Hematopoietic multipotent progenitor cell treated with erythropoietin and hydrocortisone succinate and interleukin-3 and kit ligand, for 15 days (in vitro differentiated cells): ENCODE measurements around the gene CPNE1.

Experiments
- DNase-seq: peaks from one replicate; pipeline ENCODE4 v3.0.0-alpha.2; 2015; ENCODE audit warnings: low spot score

The CPNE1 gene

DNA sequence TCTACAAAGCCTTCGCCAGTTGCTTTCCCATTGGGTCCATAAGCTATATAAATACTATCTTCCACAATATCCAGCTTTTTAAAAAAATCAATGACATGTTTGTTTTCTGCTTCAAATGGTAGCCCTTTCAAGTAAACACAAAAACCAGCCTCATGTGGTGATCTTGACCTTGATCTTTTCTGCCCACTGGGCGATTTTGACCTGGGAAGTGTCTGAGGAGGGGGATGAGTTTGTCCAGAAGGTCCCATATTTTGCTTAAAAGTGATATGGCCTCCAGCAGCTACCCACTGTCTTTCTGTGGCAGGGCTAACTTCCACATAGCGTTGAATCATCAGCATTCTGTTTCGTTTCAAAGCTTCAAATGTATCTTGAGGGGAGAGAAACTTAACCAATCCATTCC lies 10.8 kb downstream of the CPNE1 start:
- no peak for DNase-seq

DNA sequence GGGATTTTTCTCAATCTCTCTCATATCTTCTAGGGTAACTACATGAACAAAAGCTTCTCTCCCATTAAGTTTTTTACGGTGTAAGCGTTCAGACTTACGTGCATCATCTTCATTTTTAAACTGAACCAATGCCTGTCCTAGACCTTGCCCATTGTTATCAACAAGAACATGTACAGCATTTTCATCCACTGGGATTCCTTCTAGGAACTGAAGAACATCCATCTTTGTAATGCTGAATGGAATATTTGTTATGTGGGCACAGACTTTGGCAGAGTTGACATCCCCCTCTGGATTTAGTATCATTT lies 11.3 kb downstream of the CPNE1 start:
- no peak for DNase-seq

- DNase-seq, result no peak
Observed at GRCh38 chr20:35652641-35653429, 11.9 kb downstream of the CPNE1 start.

DNA sequence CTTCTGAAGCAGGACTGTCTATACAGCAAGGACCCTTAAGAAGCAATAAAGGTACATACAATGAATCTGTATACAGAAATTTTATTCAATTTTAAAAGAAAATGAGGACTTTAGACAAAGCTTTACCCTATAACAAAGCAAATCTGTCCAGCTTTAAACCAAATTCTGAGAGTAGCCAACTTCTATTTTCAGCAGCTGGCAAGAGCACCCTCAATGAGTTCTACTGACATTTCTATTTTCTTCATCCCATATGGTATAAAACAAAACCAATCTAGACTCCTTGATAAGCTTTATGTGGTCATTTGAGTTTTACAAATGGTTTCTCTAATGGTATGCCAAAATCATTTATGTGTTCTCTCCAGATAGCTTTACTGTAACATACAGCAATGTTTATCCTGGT lies 12.7 kb downstream of the CPNE1 start:
- no peak for DNase-seq

- no peak for DNase-seq
Observed at GRCh38 chr20:35650632-35651031, 14.1 kb downstream of the CPNE1 start.

- DNase-seq, result no peak
Observed at GRCh38 chr20:35648836-35649235, 15.9 kb downstream of the CPNE1 start.

GRCh38 chr20:35644806-35645205 lies 19.9 kb downstream of the CPNE1 start:
- no peak for DNase-seq

DNA sequence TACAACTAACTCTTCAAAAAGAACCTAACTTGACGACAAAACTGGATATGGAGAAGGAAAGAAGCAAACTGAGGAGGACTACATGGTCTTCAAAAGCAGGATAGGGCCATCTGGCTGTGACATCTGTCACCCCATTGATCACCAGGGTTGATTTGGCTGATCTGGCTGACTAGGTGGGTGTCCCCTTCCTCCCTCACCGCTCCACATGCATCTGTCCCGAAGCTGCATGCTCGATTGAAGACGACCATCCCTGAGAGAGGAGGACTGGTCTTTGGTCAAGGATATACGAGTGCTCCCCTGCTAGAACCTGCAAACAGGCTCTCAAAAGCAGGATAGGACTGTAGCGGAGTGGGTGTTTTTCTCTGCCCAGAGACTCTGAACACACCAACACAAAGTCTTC lies 21.7 kb downstream of the CPNE1 start:
- no peak for DNase-seq

DNA sequence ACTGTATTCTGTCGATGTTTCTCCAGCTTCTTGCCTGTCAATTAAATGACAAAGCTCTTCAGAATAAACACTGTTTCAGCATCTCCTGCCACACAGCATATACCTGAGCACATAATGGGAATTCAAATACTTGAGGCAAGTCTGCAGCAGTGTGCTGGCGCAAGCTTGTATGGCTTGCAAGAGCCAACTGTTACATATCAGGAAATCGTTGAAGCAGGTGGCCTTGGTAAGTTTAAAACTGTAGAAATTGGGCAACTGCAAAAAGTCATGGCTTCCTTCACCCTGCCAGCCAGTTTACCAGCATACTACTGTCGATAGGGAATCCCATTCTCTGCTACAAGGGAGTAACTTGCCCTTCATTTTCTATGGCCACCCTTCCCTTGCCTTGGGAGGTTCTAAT lies 23.0 kb downstream of the CPNE1 start:
- no peak for DNase-seq

GRCh38 chr20:35640724-35641123 lies 24.0 kb downstream of the CPNE1 start:
- no peak for DNase-seq

- DNase-seq, result no peak
Observed at GRCh38 chr20:35638751-35639150, 25.9 kb downstream of the CPNE1 start.

DNA sequence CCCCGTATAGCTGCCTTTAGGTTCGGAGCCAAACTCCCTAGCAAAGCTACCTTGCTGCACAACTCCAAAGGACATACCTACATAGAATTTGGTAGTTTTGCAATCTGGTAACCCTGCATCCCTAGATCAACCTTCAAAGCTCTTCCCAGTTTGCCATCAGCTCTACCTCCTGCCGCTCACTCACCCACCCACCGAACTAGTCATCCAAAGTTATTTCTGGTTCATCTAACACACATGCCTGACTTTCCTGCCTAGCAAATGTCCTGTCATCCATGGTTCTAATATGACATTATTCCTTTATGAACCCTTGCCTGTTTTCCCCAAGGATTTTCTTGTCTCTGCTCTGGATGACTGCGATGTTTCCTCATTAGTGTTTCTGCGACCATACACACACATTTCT lies 27.4 kb downstream of the CPNE1 start:
- DNase-seq, result no peak

GRCh38 chr20:35636095-35636494 lies 28.6 kb downstream of the CPNE1 start:
- DNase-seq, result no peak

GRCh38 chr20:35635652-35636051 lies 29.0 kb downstream of the CPNE1 start:
- DNase-seq, result no peak

DNA sequence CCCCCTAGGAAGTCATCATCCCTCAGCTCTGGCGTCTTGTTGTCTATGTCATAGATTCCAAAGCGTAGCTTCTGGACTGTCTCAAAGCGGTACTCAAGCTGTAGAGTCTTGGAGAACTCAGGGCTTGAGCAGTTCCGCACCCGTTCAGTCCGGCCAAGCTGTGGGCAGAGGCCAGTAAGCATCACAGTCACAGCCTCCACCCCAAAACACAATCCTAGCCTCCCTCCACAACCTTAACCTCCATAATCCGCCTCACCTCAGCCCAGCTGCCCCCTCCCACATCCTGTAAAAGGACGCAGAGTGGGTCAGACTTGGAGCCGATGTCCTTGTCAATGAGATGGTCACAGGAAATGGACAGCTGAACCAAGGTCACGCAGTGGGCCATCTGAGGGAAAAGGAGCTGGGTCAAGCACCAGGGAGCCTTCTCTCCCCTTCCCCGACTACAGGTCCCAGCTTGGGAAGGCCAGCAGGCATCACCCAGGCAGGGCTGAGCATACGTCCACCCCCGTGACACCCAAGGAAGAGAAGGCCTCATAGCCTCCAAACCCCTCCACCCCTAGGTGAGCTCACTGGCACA lies 32.1 kb downstream of the CPNE1 start:
- no peak for DNase-seq

DNA sequence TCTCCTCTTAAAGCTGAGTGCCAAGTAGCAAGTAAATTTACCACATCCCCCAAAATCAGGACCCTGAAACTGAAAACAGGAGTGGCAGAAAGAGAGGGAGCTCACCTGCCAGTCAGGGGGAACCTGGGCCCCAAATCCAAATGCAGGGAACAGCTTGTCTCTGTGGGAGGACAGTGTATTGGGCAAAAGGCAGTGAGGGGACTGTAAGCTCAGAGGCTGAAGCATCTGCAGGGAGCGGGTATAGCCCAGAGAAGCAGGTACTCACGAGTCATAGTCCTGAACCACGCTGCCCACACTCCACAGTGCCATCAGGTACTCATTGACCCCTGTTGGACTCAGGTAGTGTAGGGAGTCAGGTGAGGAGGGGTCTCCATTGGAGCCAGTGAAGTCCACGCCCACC lies 34.1 kb downstream of the CPNE1 start:
- DNase-seq, result no peak

DNA sequence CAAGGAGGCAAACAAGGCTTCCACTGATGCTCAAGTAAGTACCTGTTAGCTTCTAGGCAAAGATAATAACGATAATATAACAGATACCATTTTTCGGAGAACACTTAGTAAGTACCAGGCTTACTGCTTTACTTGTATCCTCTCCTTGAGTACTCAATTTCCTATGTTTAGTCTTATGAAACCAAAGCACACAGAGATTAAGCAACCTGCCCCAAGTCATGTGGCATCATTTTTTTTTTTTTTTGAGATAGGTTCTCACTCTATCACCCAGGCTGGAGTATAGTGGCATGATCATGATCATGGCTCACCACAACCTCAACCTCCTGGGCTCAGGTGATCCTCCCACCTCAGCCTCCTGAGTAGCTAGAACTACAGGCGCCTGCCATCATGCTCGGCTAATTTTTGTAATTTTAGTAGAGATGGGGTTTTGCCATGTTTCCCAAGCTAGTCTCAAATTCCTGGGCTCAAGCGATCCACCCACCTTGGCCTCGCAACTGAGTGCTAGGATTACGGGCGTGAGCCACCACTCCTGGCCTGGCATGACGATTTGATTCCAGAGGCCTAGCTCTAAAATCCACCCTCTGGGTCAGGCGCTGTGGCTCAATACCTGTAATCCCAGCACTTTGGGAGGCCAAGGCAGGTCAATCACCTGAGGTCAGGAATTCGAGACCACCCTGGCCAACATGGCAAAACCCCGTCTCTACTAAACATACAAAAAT lies 35.1 kb downstream of the CPNE1 start:
- no peak for DNase-seq

DNA sequence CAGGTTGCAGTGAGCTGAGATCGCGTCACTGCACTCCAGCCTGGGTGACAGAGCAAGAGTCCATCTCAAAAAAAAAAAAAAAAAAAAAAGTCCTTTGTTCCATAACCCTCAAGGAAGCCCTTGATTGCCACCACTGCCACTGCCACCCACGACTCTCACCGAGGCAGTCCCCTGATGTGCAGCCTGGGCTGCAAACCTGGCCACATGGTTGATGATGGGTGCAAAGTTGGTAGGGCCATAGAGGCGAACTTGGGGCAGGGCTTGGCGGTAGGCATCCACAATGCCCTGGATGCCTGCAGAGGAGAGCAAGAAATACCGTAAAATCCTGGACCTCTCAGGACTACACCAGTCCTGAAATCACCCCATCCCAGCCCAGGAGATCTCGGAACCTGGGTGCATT lies 37.6 kb downstream of the CPNE1 start:
- DNase-seq, result no peak

GRCh38 chr20:35626386-35627001 lies 38.2 kb downstream of the CPNE1 start:
- no peak for DNase-seq

DNA sequence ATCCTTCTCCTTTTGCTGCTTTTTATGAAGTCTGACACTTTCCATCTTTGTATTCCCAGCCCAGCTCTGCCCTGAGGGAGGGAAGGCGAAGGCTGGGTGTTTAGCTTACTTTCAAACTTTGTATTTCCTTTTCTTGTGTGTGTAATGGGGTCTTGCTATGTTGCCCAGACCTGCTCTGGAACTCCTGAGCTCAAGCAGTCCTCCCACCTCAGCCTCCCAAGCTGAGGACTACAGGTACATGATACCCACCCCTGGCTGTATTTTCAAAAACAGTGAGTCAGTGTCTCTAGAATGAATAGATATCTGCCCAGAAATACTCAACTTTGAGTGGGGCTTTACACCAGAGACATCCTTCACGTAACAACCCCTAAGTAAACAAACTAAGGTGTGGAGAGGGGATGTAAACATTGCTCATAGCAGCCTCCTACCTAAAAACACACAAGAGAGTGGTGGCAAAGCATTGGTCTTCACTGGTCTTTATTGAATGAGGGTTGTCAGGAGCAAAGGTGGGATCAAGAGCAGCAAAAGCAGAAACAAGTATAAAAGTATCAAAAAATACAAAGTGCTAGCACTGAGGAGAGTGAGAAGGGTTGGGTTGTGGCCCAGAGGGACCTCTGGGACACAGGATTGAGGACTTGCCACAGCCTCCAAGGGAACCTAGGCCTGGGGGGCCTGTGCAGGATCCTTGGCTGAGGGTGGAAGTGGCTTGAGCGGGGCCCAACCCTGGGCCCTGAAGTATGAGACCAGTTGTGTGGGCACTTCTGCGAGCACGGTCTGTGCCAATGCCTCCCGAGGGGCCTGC lies 38.9 kb downstream of the CPNE1 start:
- no peak for DNase-seq

GRCh38 chr20:35621560-35621946 lies 43.1 kb downstream of the CPNE1 start:
- no peak for DNase-seq

- no peak for DNase-seq
Observed at GRCh38 chr20:35620818-35621559, 43.7 kb downstream of the CPNE1 start.
